Measurements from ENCODE around the gene NAALADL2.

NAALADL2 gene

DNA sequence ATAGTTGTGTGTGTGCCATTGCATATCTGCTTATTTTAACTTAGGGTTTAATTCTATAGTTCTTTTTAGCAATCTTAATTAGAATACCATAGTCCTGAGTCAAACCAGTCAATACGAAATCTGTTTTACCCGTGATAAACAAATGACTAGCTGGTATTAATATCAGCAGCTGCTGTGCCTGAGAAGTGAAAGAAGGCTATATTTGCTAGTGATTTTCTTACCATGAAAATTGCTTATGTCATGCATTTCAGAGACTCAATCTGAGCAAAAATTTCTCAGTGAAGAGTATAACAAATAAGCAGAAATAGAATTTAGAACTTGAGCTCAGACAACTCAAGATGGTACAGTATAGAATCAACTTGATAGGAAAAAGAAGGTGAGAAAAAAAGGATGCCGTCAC, 820.4 kb downstream of the NAALADL2 start:
- DNase-seq (ENCODE audit: low read depth) = no peak

GRCh38 chr3:175692256-175692655, 833.1 kb downstream of the NAALADL2 start:
- DNase-seq (ENCODE audit: low read depth) = no peak

DNA sequence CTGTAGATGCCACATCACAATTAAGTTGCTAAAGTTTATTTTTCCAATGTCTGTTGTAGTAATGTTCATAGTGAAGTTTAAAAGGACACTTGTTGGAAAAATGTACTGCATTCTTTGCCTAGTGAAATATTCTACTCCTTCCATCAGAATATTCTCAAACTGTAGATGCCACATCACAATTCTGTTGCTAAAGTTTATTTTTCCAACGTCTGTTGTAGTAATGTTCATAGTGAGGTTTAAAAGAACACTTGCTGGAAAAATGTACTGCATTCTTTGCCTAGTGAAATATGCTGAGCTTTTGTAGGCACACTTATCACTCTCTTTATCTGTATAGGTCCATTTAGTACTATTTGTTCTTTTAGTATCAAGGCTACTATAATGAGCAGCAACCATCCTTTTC, 836.1 kb downstream of the NAALADL2 start:
- DNase-seq (ENCODE audit: low read depth) = no peak

DNA sequence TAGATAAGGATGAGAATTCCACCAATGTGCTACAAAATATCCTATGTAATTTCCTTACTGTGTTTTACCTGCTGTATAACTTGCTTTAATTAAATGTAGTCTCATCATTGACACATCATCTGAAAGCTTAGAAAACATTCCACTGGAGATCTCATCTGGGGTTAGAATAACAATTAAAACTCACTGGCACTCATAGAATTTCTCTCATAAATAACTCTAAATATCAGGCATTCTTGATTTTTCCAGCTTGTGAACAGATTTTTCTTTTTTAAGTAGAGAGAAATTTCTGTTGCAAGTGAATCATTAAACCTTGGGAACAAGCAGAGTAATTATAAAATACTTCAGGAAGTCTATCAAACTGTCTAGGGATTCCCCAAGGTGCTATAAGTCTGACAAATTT, 843.8 kb downstream of the NAALADL2 start:
- no peak for DNase-seq (ENCODE audit: low read depth)

- no peak for DNase-seq (ENCODE audit: low read depth)
Measured at GRCh38 chr3:175704366-175705055, 845.4 kb downstream of the NAALADL2 start.

GRCh38 chr3:175713268-175713667, 854.1 kb downstream of the NAALADL2 start:
- DNase-seq (ENCODE audit: low read depth) = no peak

- no peak for DNase-seq (ENCODE audit: low read depth)
Measured at GRCh38 chr3:175716446-175716845, 857.3 kb downstream of the NAALADL2 start.

DNA sequence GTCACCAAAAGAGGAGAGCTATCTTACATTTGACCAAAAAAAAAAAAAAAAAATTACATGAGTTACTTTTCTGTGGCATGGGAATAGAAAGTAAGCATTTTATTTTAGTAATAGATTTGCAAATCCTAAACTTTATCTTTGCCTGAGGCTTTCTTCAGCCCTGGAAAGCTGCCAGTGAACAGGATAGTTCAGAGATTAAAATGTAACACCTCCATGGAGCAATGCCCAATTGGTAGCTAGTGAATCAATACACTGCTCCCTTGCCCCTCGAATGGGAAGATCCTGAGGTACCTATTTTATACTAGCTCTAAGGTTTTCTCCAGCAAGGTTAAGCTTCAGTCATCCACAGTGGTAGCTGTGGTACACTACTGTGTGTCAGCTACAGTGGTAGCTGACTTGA, 867.1 kb downstream of the NAALADL2 start:
- DNase-seq (ENCODE audit: low read depth) = no peak

DNA sequence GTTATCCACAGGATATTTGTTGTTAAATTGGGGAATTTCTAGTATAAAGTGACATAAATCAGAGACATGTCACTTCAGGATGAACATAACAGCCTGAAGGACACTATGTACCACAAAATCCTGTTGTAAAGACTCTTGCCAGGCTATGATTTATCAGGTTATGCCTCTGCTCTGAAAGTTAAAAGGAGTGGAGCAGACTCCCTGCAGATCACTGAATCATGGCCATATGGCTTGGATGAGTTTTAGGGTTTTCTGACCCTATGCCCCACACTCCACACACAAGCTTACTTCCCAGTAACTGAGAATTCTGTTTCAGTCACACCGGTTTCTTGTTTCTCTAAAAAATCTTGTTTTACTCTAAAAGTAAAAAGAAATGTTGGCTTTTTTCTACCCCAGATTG, 869.4 kb downstream of the NAALADL2 start:
- DNase-seq (ENCODE audit: low read depth) = no peak

DNA sequence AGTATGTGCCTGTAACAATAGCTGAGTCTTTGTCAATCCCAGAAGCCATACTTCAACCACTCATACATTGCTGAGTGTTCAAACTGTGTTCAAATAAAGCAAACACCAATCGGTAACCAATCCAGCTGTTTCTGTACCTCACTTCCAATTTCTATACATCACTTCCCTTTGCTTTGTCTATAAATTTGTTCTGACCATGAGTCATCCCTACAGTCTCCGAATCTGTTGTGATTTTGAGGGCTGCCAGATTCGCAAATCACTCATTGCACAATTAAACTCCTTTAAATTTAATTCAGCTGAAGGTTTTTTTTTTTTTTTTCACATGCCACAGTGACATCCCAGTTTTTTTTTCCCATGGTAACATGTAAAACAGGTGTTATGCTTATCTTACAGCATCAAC, 870.3 kb downstream of the NAALADL2 start:
- no peak for DNase-seq (ENCODE audit: low read depth)

DNA sequence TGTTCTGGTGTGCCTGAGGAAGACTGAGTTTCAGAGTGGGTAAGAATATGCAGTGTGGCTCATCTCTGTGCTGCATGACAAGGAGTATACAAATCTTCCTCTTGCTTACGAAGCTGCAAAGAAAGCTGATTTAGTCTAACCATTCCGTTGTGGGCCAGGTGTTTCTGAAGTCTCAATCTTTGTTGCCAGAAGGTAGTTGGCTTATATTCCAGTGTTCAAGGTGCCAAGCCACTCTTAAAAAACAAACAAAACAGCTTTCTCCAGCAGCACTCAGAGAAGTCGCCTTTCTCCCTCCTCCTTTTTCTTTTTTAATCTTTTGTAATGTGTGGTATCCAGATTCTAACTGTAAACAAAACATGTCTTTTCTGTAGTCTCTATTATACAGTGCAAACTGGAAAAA, 872.4 kb downstream of the NAALADL2 start:
- DNase-seq (ENCODE audit: low read depth) = no peak

DNA sequence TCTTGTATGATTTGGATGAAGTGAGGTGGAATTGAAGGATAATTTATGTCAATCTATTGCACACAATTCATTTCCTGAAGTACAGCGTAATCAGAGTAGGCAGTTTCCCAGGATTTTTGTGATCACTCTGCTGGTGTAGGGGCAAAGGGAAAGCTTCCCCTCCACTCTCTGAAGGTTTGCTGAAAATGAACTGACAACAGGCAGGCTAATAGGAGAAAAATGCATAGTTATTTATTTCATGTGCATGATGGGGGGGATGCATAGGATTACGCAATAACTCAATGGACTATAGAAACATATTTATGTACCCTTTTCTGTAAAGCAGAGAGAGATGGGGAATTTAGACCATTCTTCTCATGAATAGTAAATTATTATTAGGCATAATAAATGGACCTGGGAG, 872.9 kb downstream of the NAALADL2 start:
- DNase-seq (ENCODE audit: low read depth) = no peak

DNA sequence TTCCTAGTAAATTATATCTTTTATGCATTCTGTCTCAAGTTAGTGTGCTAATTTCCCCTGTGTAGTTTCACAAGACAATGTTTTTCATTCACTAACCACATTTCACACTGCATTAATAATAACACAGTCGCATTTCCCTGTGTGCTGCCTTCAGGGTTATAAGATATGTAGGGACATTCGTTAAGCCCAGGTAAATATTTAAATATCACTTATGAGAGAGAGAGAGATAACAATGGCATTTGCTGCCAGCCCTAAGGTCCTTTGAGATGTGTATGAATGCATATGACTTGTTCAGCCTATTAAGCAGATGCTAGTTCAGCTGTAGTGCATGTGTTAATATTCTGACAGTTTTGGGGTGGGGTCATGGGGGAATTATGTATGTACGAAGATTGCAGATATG, 876.7 kb downstream of the NAALADL2 start:
- DNase-seq (ENCODE audit: low read depth) = no peak

DNA sequence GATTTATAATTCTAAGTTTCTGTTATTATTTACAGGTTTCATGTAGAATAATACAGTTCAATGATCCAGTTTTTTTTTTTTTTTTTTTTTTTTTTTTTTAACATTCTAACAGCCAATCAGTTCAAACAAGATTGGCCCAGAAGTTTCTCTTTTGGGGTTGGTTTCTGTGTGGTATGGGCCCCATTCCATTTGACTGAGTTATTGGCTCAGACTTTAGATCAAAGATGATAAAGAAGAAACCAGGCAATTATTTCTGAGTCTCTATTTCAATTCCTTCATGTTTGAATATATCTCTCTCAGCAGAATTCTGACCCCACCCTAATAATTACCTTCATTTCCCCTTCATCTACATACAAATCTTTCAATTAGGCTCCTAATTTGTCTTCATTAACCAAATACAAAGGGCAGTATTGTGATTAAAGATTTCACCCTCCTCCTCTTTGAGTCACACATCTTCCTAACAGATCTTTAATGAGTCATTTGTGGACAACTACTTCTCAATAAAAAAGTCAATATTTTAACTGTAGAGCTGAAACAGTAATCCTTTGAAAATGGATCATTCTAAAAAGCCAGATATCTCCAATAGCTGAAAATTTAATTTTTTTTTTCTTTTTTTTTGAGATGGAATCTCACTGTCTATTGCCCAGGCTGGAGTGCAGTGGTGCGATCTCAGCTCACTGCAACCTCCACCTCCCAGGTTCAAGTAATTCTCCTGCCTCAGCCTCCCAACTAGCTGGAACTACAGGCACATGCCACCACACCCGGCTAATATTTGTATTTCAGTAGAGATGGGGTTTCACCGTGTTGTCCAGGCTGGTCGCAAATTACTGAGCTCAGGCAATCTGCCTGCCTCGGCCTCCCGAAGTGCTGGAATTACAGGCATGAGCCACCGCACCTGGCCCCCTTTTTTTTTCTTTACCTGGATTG, 878.8 kb downstream of the NAALADL2 start:
- no peak for DNase-seq (ENCODE audit: low read depth)

DNA sequence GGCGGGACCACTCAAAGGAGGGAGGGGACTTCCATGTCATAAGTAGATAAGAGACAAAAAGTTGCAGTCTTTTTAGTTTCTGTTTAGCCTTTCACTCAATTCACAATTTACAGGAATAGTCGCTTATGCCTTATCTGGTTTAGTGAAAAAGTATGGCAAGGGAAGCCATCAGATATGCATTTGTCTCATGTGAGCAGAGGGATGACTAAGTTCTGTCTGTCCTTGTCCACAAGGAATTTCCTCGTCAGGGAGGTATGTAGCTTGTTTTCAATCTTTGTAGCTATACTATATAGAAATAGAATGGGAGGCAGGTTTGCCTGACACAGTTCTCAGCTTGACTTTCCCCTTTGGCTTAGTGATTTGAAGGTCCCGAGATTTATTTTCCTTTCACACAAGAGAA, 882.8 kb downstream of the NAALADL2 start:
- no peak for DNase-seq (ENCODE audit: low read depth)

- no peak for DNase-seq (ENCODE audit: low read depth)
Measured at GRCh38 chr3:175743733-175744400, 884.7 kb downstream of the NAALADL2 start.

DNA sequence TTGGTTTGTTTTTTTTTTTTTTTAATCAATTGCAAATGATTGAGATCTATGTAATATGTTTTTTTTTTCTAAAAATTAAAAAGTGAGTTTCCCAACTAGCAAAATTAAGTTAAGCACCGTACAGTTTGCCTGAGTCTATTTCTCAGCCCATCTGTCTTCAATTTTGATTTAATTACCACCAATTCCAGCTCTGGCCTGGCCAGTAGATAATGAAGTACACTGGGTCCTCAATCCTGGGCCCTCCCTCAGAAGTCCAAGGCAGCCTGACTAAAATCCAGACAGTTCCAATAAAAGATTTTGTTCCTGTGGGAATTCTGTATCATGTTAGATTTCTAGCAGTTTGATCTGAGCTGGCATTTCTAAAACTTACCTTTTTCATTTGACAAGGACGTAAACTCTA, 887.2 kb downstream of the NAALADL2 start:
- DNase-seq (ENCODE audit: low read depth) = no peak

DNA sequence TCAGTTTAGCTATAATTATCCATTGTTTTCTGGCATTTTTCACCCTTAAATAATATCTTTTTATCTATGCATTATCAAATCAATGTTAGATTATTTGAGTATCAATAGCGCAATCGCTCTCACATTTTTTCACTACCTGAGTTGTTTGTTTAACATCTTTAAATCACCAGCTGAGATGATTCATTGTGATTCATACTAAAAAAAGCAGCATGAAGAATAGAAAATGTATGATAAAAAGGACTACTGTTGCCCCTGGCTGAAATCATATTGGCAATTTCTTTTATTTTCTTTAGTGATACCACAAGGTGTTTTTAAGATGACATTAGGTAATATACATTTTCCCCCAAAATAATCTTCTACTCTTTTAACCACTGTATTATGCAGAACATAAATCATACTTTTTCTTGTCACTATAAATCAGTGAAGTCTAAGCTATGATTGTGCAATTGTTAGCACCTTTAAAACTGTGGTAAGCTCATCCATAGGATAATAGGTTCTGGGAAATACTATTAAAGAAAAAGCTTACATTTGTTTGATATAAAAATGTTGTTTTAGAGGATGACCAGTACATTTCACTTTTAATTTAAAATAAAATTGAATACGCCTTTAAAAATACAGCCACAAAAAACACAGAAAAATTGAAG, 889.1 kb downstream of the NAALADL2 start:
- no peak for DNase-seq (ENCODE audit: low read depth)

DNA sequence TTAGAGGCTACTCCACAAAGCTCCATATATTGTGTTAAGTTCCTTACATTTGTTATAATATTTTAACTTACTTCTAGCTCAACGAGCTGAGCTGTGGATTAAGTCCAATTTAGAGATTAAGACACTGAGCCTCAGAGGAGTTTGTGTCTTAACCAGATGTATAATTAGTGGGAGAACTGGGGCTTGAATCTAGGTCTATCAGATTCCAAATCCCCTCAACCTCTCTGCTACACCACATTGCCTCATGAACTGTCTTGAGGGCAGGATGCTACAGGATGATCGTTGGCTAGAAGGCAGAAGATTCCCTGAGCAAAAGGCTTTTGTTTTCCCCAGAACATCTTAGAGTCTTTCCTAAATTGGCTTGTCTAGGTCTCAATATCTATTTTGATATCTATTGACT, 890.8 kb downstream of the NAALADL2 start:
- DNase-seq (ENCODE audit: low read depth) = no peak

GRCh38 chr3:175751089-175751488, 892.0 kb downstream of the NAALADL2 start:
- no peak for DNase-seq (ENCODE audit: low read depth)

DNA sequence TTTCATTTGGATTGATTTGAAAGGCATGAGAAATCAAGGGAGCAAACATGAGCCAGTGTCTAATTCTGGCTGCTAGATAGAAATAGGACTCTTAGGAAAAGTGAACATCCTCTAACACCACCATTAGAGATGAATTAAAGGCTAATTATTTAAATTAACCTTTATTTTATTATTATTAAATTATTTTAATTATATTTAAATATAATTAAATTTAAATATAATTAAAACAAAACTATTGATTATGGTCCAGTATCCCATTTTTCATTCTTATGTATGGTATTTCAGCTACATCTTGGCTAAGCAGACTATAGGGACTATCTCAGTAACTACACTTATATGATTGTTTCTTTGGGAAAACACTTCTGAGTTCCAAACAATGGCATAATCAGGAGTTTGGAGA, 904.8 kb downstream of the NAALADL2 start:
- no peak for DNase-seq (ENCODE audit: low read depth)

DNA sequence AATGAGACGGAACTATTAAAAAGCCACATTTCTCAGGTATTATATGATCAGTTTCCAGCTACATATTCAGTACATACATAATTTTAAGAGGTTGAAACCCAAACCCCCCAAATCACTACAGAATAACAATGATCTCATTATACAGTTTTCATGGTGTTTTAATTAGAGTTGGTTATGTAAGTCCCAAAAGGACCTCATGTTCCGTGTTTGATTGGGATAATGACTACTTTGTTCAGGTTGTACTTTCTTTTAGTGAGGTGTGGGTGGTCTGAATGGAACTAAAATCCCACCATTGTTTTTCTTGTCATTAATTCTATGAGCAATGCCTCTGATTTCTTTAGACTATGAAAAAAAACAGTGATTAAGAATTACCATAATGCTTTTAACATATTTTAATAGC, 905.6 kb downstream of the NAALADL2 start:
- no peak for DNase-seq (ENCODE audit: low read depth)
